ENCODE results near the gene TBC1D4. TPM values are rescaled to one million over a fixed set of nuclear protein-coding genes. Genes with fewer than 3 reads are reported as not detected.
"Not testable (repeated sequence)": the region's sequence is repeated elsewhere in the genome, so short reads cannot be mapped to it uniquely, and the experiment has no call there.

The TBC1D4 gene
- total and polyA plus RNA-seq, 2 experiments from 2014 or later: 18.7 to 38.2 TPM

DNA sequence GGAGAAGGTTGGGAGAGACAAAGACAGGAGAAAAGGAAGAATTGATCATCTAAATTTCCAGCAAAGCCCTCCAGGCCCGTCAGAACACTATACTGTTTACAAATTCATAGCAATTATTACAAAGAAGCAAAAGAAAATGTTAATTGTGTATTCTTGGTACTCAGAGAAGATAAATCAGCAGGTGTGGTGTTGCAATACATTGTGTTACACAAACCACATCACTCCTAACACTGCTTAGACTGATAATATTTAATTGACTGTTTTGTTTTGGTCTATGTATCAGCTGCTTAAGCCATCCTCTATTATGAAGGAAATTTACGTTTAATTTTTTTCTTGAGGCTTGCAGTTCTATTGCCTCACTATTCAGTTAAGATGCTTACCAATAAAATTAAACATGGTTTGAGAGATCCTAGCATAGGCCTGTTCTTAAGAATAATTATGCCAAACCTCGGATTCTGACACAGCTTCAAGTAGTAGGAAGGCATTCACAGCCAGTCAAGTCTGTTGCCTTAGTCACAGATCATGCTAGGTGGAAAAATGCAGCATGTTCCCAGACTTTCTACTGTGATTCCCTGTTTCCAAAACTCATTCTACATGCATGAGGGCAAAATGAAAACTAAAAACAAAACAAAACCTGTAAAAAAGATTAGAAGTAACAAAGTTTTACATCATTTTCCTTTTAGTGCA lies 129.2 kb downstream of the TBC1D4 start:
- H3K4me3 Mint-ChIP-seq: no peak overlapping the region
- H3K9me3 Mint-ChIP-seq: no peaks in the 10 kb centered on the region; the same call in 2 of the 3 replicates
- H3K27ac Mint-ChIP-seq: no peak overlapping the region
- Histone ChIP-seq H3K9me2 (ENCODE audit: insufficient read depth) (no peaks in the 10 kb centered on the region), H3K4me2 (no peak overlapping the region), H3K4me3 (no peak overlapping the region), H3F3A (replicated peaks; ENCODE audit: low read depth) (no peaks in the 10 kb centered on the region), H3K36me3 (ENCODE audit: insufficient read depth) (no peaks in the 10 kb centered on the region), H2AFZ (no peak overlapping the region), H3K27ac (ENCODE audit: low read depth) (no peak overlapping the region), H3K27me3 (ENCODE audit: insufficient read depth) (no peaks in the 10 kb centered on the region), H3K79me2 (replicated peaks; ENCODE audit: insufficient read depth) (no peaks in the 10 kb centered on the region), H3K4me1 (ENCODE audit: insufficient read depth) (no peaks in the 10 kb centered on the region), H4K20me1 (replicated peaks; ENCODE audit: insufficient read depth) (no peaks in the 10 kb centered on the region)
- H3K36me3 Mint-ChIP-seq (ENCODE audit: low read depth): peaks cover 42% of the 10 kb centered on the region
- TF ChIP-seq EZH2phosphoT487 (IDR thresholded peaks at IDR 0.05; ENCODE audit: unreplicated experiment) (no peak), JUNB (IDR thresholded peaks at IDR 0.05; ENCODE audit: unreplicated experiment) (no peak), ZNF331 (CRISPR knock-in tag; IDR thresholded peaks at IDR 0.05; ENCODE audit: low read depth) (no peak), ZNF114 (CRISPR knock-in tag; IDR thresholded peaks at IDR 0.05) (no peak), CREB1 (CRISPR knock-in tag; IDR thresholded peaks at IDR 0.05; ENCODE audit: low read depth) (no peak), NANOG (IDR thresholded peaks at IDR 0.05; ENCODE audit: borderline replicate concordance) (no peak)
- TF ChIP-seq, protein P1, sequence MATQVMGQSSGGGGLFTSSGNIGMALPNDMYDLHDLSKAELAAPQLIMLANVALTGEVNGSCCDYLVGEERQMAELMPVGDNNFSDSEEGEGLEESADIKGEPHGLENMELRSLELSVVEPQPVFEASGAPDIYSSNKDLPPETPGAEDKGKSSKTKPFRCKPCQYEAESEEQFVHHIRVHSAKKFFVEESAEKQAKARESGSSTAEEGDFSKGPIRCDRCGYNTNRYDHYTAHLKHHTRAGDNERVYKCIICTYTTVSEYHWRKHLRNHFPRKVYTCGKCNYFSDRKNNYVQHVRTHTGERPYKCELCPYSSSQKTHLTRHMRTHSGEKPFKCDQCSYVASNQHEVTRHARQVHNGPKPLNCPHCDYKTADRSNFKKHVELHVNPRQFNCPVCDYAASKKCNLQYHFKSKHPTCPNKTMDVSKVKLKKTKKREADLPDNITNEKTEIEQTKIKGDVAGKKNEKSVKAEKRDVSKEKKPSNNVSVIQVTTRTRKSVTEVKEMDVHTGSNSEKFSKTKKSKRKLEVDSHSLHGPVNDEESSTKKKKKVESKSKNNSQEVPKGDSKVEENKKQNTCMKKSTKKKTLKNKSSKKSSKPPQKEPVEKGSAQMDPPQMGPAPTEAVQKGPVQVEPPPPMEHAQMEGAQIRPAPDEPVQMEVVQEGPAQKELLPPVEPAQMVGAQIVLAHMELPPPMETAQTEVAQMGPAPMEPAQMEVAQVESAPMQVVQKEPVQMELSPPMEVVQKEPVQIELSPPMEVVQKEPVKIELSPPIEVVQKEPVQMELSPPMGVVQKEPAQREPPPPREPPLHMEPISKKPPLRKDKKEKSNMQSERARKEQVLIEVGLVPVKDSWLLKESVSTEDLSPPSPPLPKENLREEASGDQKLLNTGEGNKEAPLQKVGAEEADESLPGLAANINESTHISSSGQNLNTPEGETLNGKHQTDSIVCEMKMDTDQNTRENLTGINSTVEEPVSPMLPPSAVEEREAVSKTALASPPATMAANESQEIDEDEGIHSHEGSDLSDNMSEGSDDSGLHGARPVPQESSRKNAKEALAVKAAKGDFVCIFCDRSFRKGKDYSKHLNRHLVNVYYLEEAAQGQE (IDR thresholded peaks at IDR 0.05; ENCODE audit: unreplicated experiment): no peak
- ATAC-seq (no peak), DNase-seq (ENCODE audit: low spot score) (no peak)
- H3K27me3 Mint-ChIP-seq (ENCODE audit: insufficient read depth, low read depth, poor library complexity): no peaks in the 10 kb centered on the region
- peaks cover 7% of the 10 kb centered on the region; the same call in 2 of the 3 replicates for H3K4me1 Mint-ChIP-seq

DNA sequence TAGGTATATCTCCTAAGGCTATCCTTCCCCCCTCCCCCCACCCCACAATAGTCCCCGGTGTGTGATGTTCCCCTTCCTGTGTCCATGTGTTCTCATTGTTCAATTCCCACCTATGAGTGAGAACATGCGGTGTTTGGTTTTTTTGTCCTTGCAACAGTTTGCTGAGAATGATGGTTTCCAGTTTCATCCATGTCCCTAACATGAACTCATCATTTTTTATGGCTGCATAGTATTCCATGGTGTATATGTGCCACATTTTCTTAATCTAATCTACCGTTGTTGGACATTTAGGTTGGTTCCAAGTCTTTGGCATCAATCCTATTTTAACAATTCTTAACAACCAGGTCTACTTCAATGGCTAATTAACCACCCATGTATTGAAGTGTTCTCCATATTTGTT lies 130.4 kb downstream of the TBC1D4 start:
- not testable (repeated sequence) for H2AFZ ChIP-seq; H3K4me3 ChIP-seq; H3K36me3 ChIP-seq (ENCODE audit: insufficient read depth); DNase-seq (ENCODE audit: low spot score); H3K27me3 Mint-ChIP-seq (ENCODE audit: insufficient read depth, low read depth, poor library complexity); H3F3A ChIP-seq (replicated peaks; ENCODE audit: low read depth); H3K4me3 Mint-ChIP-seq; H3K4me1 ChIP-seq (ENCODE audit: insufficient read depth); ATAC-seq; H3K79me2 ChIP-seq (replicated peaks; ENCODE audit: insufficient read depth); H4K20me1 ChIP-seq (replicated peaks; ENCODE audit: insufficient read depth); H3K9me3 Mint-ChIP-seq; H3K4me1 Mint-ChIP-seq; H3K27ac ChIP-seq (ENCODE audit: low read depth); H3K9me2 ChIP-seq (ENCODE audit: insufficient read depth); H3K27ac Mint-ChIP-seq; H3K27me3 ChIP-seq (ENCODE audit: insufficient read depth); H3K4me2 ChIP-seq
- peaks cover 52% of the 10 kb centered on the region for H3K36me3 Mint-ChIP-seq (ENCODE audit: low read depth)
